PC-9 (cell line): ENCODE measurements around the gene ECHDC3. TPM values are rescaled to one million over a fixed set of nuclear protein-coding genes. Genes with fewer than 3 reads are reported as not detected.
A peak's percentile ranks its signal among the peaks of the same experiment; 100 is the strongest.

Experiments
- BruUV-seq: library from RNA; stranded (reverse); fragments of 400-500 nt; replicated peaks from 2 replicates; lab custom pipeline; 2021; lab: Mats Ljungman, UMichigan
- CTCF ChIA-PET: fragments of 300-600 bp; sonication (Branson Sonifier 250); formaldehyde crosslinking; loops from one replicate; lab custom pipeline; 2022; ENCODE audit warnings: antibody characterized with exemption; lab: Charles Lee
- POLR2A ChIA-PET: fragments of 300-600 bp; sonication (Branson Sonifier 250); formaldehyde crosslinking; loops from one replicate; lab custom pipeline; 2022; ENCODE audit warnings: antibody characterized with exemption; ENCODE audit not compliant: unreplicated experiment; lab: Charles Lee
- DNase-seq, 2 experiments: peaks; one replicate each; pipeline versions ENCODE4 v3.0.0 to v3.0.0-alpha.2; 2015 to 2022; ENCODE audit warnings: mixed read lengths in 1 of 2
- H2AFZ ChIP-seq: fragments of 200-600 bp; sonication (generic); 2 replicates; pipeline ENCODE4 v1.8.1; 2017; ENCODE audit warnings: antibody characterized with exemption
- H3F3A ChIP-seq: fragments of 200-600 bp; sonication (generic); 2 replicates; pipeline ENCODE4 v1.8.1; 2017; ENCODE audit warnings: antibody characterized with exemption, mild to moderate bottlenecking, low read depth; ENCODE audit not compliant: insufficient read depth
- H3K27ac ChIP-seq: fragments of 200-600 bp; sonication (generic); 2 replicates; pipeline ENCODE4 v1.6.1; 2016; ENCODE audit warnings: mixed run types
- H3K27me3 ChIP-seq: fragments of 200-600 bp; sonication (generic); 2 replicates; pipeline ENCODE4 v1.6.1; 2016; ENCODE audit warnings: low read depth, mixed run types; ENCODE audit not compliant: insufficient read depth
- H3K36me3 ChIP-seq: fragments of 200-600 bp; sonication (generic); 2 replicates; pipeline ENCODE4 v1.6.1; 2016; ENCODE audit warnings: low read depth, mixed run types
- H3K4me1 ChIP-seq: fragments of 200-600 bp; sonication (generic); replicated peaks from 2 replicates; pipeline ENCODE4 v1.6.1; 2016; ENCODE audit warnings: mixed run types; ENCODE audit not compliant: insufficient read depth
- H3K4me2 ChIP-seq: fragments of 200-600 bp; sonication (generic); 2 replicates; pipeline ENCODE4 v1.6.1; 2017; ENCODE audit warnings: mixed run types
- H3K4me3 ChIP-seq: fragments of 200-600 bp; sonication (generic); 2 replicates; pipeline ENCODE4 v1.6.1; 2016; ENCODE audit warnings: mixed run types
- H3K79me2 ChIP-seq: fragments of 200-600 bp; sonication (generic); 2 replicates; pipeline ENCODE4 v1.6.1; 2017; ENCODE audit warnings: low read depth, mixed run types
- H3K9me2 ChIP-seq: fragments of 200-600 bp; sonication (generic); 2 replicates; pipeline ENCODE4 v1.8.1; 2017; ENCODE audit warnings: mild to moderate bottlenecking; ENCODE audit not compliant: insufficient read depth
- H3K9me3 ChIP-seq: fragments of 200-600 bp; sonication (generic); 2 replicates; pipeline ENCODE4 v1.8.1; 2016; ENCODE audit warnings: low read depth; ENCODE audit not compliant: insufficient read depth
- H4K20me1 ChIP-seq: fragments of 200-600 bp; sonication (generic); 2 replicates; pipeline ENCODE4 v1.8.1; 2017; ENCODE audit not compliant: insufficient read depth
- EZH2 ChIP-seq: fragments of 200-600 bp; sonication (generic); IDR thresholded peaks from 2 replicates; pipeline ENCODE4 v1.8.0; 2017; ENCODE audit warnings: antibody characterized with exemption, low read depth
- intact Hi-C: fragments of 100-400 bp; cut with micrococcal nuclease; formaldehyde crosslinking; loops from one replicate; pipeline ENCODE4 v1.10.0; 2022; ENCODE audit not compliant: unreplicated experiment
- total RNA-seq: library from RNA; stranded (reverse); gene quantifications from 2 replicates; pipeline ENCODE4 v1.2.3, GENCODE V29; 2021
- TF ChIP-seq, protein P1 (sequence below): fragments of 200-600 bp; sonication (generic); conservative IDR thresholded peaks from 2 replicates; pipeline ENCODE4 v1.6.1; 2017; ENCODE audit warnings: mixed run types, antibody characterized with exemption, mild to moderate bottlenecking, moderate library complexity

The ECHDC3 gene
- total RNA-seq, 1 experiment from 2014 or later, result not detected

DNA sequence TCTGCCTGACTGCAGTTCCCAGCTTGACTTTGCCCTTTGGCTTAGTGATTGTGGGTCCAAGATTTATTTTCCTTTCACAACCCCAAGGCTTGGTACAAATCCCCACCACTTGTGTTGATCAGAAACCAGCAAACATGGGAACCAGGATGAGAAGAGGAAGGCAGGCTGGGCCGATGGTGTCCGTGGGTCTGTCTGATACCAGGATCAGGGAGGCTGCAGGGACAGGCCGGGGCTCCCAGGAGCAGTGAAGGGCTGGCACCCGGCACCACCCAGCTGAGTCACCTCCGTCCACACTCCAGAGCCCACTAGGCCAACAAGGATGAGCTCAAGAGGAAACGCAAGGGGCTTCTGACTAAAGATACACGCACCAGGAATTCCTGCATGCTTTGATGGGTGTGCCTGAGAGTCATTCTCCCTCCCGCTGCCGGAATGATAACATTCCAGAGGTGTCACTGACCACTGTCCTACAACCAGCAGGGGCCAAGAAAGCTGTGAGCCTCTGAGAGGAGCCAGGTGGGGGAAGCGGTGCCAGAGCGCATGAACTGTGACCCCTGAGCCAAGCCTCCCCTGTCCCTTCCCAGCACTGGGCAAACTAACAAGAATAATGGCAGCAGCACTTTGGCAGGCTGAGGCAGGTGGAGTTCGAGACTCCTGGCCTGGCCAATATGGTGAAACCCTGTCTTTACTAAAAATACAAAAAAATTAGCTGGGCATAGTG lies 51.7 kb downstream of the ECHDC3 start:
- peak overlapping the region; percentile 88 for H3K27ac ChIP-seq
- CTCF ChIA-PET, result interaction anchor here (0.6 to 1.8 kb wide), 9 partner anchors 16 to 279 kb away, joined by 3 to 6 read pairs (median 4); no protein-coding TSS in a partner anchor
- H3K4me3 ChIP-seq, result peak overlapping the region; percentile 37; the same call in 1 of the 2 replicates

DNA sequence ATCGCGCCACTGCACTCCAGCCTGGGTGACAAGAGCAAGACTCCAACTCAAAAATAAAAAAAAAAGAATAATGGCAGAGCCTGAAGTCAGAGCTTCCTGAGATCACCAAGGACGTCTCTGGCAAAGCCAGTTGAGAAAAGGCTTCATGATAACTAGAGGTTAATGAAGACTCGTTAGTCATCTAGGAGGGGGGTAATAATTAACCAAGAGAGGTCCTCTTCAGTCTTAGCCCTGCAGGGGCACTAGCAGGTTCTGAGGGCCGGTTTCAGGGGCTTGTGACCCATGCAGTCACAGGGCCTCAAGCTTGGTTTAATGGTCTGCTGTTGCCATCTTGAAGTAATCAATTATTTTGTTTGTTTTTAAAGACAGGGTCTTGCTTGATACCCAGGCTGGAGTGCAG lies 52.4 kb downstream of the ECHDC3 start:
- H3F3A ChIP-seq, result peaks cover 13% of the 10 kb centered on the region
- intact Hi-C loops, result loop anchor here (1.0 to 2.0 kb wide), 4 partner anchors 16 to 104 kb away; no protein-coding TSS in a partner anchor
- no peak overlapping the region for H3K4me3 ChIP-seq
- ChIA-PET POLR2A (interaction anchor here (0.6 to 1.3 kb wide), 8 partner anchors 16 to 1395 kb away, joined by 3 to 11 read pairs (median 7); no protein-coding TSS in a partner anchor), CTCF (interaction anchor here (0.7 to 1.4 kb wide), 4 partner anchors 16 to 80 kb away, joined by 3 to 6 read pairs (median 4); no protein-coding TSS in a partner anchor)
- no peaks in the 10 kb centered on the region for H4K20me1 ChIP-seq
- H3K79me2 ChIP-seq, result no peaks in the 10 kb centered on the region
- no TSS peak for BruUV-seq
- H3K27ac ChIP-seq, result peak overlapping the region; percentile 88
- DNase-seq, result no peak
- peaks cover 17% of the 10 kb centered on the region for H3K4me1 ChIP-seq
- no peaks in the 10 kb centered on the region for H3K36me3 ChIP-seq
- no peaks in the 10 kb centered on the region for H3K9me3 ChIP-seq
- TF ChIP-seq, protein P1, sequence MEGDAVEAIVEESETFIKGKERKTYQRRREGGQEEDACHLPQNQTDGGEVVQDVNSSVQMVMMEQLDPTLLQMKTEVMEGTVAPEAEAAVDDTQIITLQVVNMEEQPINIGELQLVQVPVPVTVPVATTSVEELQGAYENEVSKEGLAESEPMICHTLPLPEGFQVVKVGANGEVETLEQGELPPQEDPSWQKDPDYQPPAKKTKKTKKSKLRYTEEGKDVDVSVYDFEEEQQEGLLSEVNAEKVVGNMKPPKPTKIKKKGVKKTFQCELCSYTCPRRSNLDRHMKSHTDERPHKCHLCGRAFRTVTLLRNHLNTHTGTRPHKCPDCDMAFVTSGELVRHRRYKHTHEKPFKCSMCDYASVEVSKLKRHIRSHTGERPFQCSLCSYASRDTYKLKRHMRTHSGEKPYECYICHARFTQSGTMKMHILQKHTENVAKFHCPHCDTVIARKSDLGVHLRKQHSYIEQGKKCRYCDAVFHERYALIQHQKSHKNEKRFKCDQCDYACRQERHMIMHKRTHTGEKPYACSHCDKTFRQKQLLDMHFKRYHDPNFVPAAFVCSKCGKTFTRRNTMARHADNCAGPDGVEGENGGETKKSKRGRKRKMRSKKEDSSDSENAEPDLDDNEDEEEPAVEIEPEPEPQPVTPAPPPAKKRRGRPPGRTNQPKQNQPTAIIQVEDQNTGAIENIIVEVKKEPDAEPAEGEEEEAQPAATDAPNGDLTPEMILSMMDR, result no peak
- no peak for TF ChIP-seq EZH2
- H3K4me2 ChIP-seq, result peak overlapping the region; percentile 81
- H2AFZ ChIP-seq, result no peak overlapping the region
- no peaks in the 10 kb centered on the region for H3K9me2 ChIP-seq
- H3K27me3 ChIP-seq, result no peaks in the 10 kb centered on the region

More for the DNA sequence above, 51.7 kb downstream of the ECHDC3 start:
- Histone ChIP-seq H3K9me2 (no peaks in the 10 kb centered on the region), H3K9me3 (no peaks in the 10 kb centered on the region), H4K20me1 (no peaks in the 10 kb centered on the region), H3K4me2 (peak overlapping the region; percentile 81), H2AFZ (no peak overlapping the region), H3K4me1 (peaks cover 17% of the 10 kb centered on the region), H3K36me3 (no peaks in the 10 kb centered on the region), H3F3A (peaks cover 13% of the 10 kb centered on the region), H3K27me3 (no peaks in the 10 kb centered on the region), H3K79me2 (no peaks in the 10 kb centered on the region)
- intact Hi-C loops, result loop anchor here (1.0 to 2.0 kb wide), 5 partner anchors 17 to 192 kb away; no protein-coding TSS in a partner anchor
- BruUV-seq, result TSS peak; percentile 92
- DNase-seq, result peak; percentile 86 to 93
- POLR2A ChIA-PET, result interaction anchor here (0.6 to 1.3 kb wide), 9 partner anchors 16 to 1549 kb away, joined by 3 to 11 read pairs (median 7); no protein-coding TSS in a partner anchor
- TF ChIP-seq EZH2, result no peak
- TF ChIP-seq, protein P1, result no peak

- BruUV-seq, result no TSS peak
- Histone ChIP-seq H3K4me2 (peak overlapping the region; percentile 81; the same call in 1 of the 2 replicates), H3K9me3 (no peaks in the 10 kb centered on the region), H3K27me3 (no peaks in the 10 kb centered on the region), H3K36me3 (no peaks in the 10 kb centered on the region), H2AFZ (no peak overlapping the region), H3K27ac (peak overlapping the region; percentile 88), H3K4me1 (peaks cover 17% of the 10 kb centered on the region), H3K4me3 (no peak overlapping the region), H3K79me2 (no peaks in the 10 kb centered on the region), H4K20me1 (no peaks in the 10 kb centered on the region), H3K9me2 (no peaks in the 10 kb centered on the region), H3F3A (peaks cover 13% of the 10 kb centered on the region)
- POLR2A ChIA-PET, result interaction anchor here (0.6 kb wide), 1 partner anchor 25 kb away, joined by 6 read pairs; no protein-coding TSS in a partner anchor
- intact Hi-C loops, result loop anchor here (2.0 kb wide), 1 partner anchor 15 kb away; no protein-coding TSS in a partner anchor
- DNase-seq, result no peak
- TF ChIP-seq, protein P1, result no peak
- no peak for TF ChIP-seq EZH2
- CTCF ChIA-PET, result no interaction called here
These were observed 53.1 kb downstream of the ECHDC3 start for GRCh38 chr10:11795101-11795920.
